Loucy (cell line): Measurements from ENCODE around the gene ADIPOR2.
A peak's percentile ranks its signal among the peaks of the same experiment; 100 is the strongest.

Source experiments
- H2AFZ ChIP-seq: fragments of 200-600 bp; sonication (generic); 2 replicates; pipeline ENCODE4 v1.6.0; 2016; ENCODE audit warnings: antibody characterized with exemption, mild to moderate bottlenecking, low read length, moderate library complexity
- H3F3A ChIP-seq: fragments of 200-600 bp; 2 replicates; pipeline ENCODE4 v1.6.0; 2016; ENCODE audit warnings: antibody characterized with exemption, low read depth, mild to moderate bottlenecking
- H3K27me3 ChIP-seq: fragments of 200-600 bp; sonication (generic); 2 replicates; pipeline ENCODE4 v1.6.1; 2014; ENCODE audit warnings: low read length, mild to moderate bottlenecking; ENCODE audit not compliant: insufficient read depth, poor library complexity, severe bottlenecking
- H3K36me3 ChIP-seq: fragments of 200-600 bp; sonication (generic); 2 replicates; pipeline ENCODE4 v1.6.1; 2016; ENCODE audit warnings: low read length; ENCODE audit not compliant: insufficient read depth
- H3K4me1 ChIP-seq: fragments of 200-600 bp; sonication (generic); 2 replicates; pipeline ENCODE4 v1.5.1; 2014; ENCODE audit warnings: low read length, mild to moderate bottlenecking; ENCODE audit not compliant: insufficient read depth, poor library complexity, severe bottlenecking
- H3K4me2 ChIP-seq: fragments of 200-600 bp; sonication (generic); 2 replicates; pipeline ENCODE4 v1.6.0; 2014; ENCODE audit warnings: antibody characterized with exemption, low read length, low read depth, mild to moderate bottlenecking; ENCODE audit not compliant: poor library complexity, severe bottlenecking
- H3K4me3 ChIP-seq: fragments of 200-600 bp; sonication (generic); 2 replicates; pipeline ENCODE4 v1.5.1; 2014; ENCODE audit warnings: low read length, mild to moderate bottlenecking, mixed read lengths; ENCODE audit not compliant: poor library complexity, severe bottlenecking
- H3K79me2 ChIP-seq: fragments of 200-600 bp; sonication (generic); 2 replicates; pipeline ENCODE4 v1.6.1; 2014; ENCODE audit warnings: low read length; ENCODE audit not compliant: insufficient read depth
- H3K9ac ChIP-seq: fragments of 200-600 bp; sonication (generic); 2 replicates; pipeline ENCODE4 v1.6.0; 2014; ENCODE audit warnings: mild to moderate bottlenecking, low read depth, low read length, moderate library complexity; ENCODE audit not compliant: poor library complexity, severe bottlenecking
- H3K9me2 ChIP-seq: fragments of 200-600 bp; sonication (generic); replicated peaks from 2 replicates; pipeline ENCODE4 v1.6.1; 2016; ENCODE audit warnings: low read depth, low read length, mixed read lengths
- H3K9me3 ChIP-seq: fragments of 200-600 bp; sonication (generic); 2 replicates; pipeline ENCODE4 v1.6.1; 2014; ENCODE audit warnings: mild to moderate bottlenecking, antibody characterized with exemption, low read length, low read depth; ENCODE audit not compliant: insufficient read depth
- H4K20me1 ChIP-seq: fragments of 200-600 bp; sonication (generic); 2 replicates; pipeline ENCODE4 v1.6.0; 2014; ENCODE audit warnings: antibody characterized with exemption, low read length, mild to moderate bottlenecking; ENCODE audit not compliant: insufficient read depth, poor library complexity, severe bottlenecking
- EZH2phosphoT487 ChIP-seq: fragments of 200-600 bp; IDR thresholded peaks from 2 replicates; pipeline ENCODE4 v1.6.1; 2018; ENCODE audit warnings: antibody characterized with exemption, mild to moderate bottlenecking, moderate library complexity, borderline replicate concordance
- TF ChIP-seq, protein P1 (sequence below): fragments of 200-600 bp; sonication (generic); conservative IDR thresholded peaks from 2 replicates; pipeline ENCODE4 v1.5.1; 2014; ENCODE audit warnings: mild to moderate bottlenecking, antibody characterized with exemption, low read length

The ADIPOR2 gene

DNA sequence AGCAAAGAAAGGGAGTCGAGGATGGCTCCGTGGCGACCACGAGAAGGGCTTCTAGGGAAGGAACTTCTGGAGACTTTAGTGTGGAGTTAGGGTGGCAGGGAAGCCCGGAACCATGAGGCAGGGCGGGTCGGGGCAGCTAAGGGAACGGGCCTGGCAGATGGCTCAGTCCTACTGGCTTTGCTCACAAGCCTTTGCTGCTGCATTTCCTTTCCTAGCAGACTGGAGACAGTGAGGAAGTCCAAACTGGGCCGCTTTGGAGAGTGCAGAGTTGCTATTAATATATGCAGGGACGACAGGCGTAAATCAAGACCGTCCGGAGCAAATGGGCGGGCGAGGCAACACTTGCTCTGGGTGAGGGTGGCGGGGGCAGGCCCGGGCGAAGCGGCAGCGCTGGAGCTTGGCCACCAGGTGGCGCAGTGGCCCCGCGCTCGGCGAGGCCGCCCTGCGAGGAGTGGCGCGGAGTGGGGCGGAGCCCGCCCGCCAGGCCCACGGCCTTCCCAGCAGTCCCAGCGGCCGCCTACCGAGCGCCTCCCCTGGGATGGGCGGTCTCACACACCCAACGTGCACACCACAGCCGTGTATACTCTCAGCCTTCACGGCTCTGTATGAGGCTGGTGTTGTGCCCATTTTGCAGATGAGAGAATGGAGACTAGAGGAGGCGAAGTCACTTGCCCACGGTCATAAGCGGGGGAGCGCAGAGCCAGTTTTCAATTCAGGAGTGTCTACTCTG is 105.1 kb downstream of the ADIPOR2 start:
- Histone ChIP-seq H3K79me2 (no peaks in the 10 kb centered on the region), H3K9me2 (no peaks in the 10 kb centered on the region), H3K4me1 (peaks cover 9% of the 10 kb centered on the region), H3K4me2 (peak overlapping the region; percentile 71), H3F3A (no peaks in the 10 kb centered on the region), H3K36me3 (no peaks in the 10 kb centered on the region), H3K9me3 (no peaks in the 10 kb centered on the region), H3K4me3 (peak overlapping the region; percentile 75), H3K9ac (peak overlapping the region; percentile 79), H2AFZ (peak overlapping the region; percentile 72), H4K20me1 (no peaks in the 10 kb centered on the region), H3K27me3 (no peaks in the 10 kb centered on the region)
- no peak for TF ChIP-seq EZH2phosphoT487
- TF ChIP-seq, protein P1, sequence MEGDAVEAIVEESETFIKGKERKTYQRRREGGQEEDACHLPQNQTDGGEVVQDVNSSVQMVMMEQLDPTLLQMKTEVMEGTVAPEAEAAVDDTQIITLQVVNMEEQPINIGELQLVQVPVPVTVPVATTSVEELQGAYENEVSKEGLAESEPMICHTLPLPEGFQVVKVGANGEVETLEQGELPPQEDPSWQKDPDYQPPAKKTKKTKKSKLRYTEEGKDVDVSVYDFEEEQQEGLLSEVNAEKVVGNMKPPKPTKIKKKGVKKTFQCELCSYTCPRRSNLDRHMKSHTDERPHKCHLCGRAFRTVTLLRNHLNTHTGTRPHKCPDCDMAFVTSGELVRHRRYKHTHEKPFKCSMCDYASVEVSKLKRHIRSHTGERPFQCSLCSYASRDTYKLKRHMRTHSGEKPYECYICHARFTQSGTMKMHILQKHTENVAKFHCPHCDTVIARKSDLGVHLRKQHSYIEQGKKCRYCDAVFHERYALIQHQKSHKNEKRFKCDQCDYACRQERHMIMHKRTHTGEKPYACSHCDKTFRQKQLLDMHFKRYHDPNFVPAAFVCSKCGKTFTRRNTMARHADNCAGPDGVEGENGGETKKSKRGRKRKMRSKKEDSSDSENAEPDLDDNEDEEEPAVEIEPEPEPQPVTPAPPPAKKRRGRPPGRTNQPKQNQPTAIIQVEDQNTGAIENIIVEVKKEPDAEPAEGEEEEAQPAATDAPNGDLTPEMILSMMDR = peak; percentile 83

DNA sequence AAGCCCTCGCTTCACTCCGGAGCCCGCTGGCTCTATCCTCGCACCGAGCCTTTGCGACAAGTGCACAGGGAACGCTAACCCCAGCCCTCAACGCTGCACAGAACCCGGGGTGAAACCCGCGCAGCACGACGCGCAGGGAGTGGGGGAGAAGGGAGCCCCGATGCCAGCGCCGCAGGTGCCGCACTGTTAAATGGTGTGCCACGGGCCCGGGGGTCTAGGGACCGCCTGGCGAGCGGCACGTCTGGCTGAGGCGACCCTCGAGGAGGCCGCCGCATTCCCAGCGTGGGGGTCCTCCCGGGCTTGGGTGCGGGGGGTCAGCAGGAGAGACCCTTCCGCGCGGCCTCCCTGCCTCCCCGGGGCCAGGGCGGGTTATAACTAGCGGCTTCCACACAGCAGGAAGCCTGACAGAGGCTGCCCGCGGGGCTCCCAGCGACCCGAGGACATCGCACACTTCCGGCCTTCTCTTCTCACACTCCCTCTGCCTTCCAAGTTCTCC is 105.7 kb downstream of the ADIPOR2 start:
- no peaks in the 10 kb centered on the region for H4K20me1 ChIP-seq
- peak overlapping the region; percentile 75 for H3K4me3 ChIP-seq
- no peaks in the 10 kb centered on the region for H3K9me3 ChIP-seq
- no peaks in the 10 kb centered on the region for H3K79me2 ChIP-seq
- H2AFZ ChIP-seq = peak overlapping the region; percentile 72
- no peaks in the 10 kb centered on the region for H3F3A ChIP-seq
- no peaks in the 10 kb centered on the region for H3K9me2 ChIP-seq
- H3K4me1 ChIP-seq = peaks cover 5% of the 10 kb centered on the region
- H3K27me3 ChIP-seq = no peaks in the 10 kb centered on the region
- peak overlapping the region; percentile 79 for H3K9ac ChIP-seq
- H3K36me3 ChIP-seq = no peaks in the 10 kb centered on the region
- H3K4me2 ChIP-seq = peak overlapping the region; percentile 71
- no peak for TF ChIP-seq EZH2phosphoT487
- TF ChIP-seq, protein P1 = no peak

DNA sequence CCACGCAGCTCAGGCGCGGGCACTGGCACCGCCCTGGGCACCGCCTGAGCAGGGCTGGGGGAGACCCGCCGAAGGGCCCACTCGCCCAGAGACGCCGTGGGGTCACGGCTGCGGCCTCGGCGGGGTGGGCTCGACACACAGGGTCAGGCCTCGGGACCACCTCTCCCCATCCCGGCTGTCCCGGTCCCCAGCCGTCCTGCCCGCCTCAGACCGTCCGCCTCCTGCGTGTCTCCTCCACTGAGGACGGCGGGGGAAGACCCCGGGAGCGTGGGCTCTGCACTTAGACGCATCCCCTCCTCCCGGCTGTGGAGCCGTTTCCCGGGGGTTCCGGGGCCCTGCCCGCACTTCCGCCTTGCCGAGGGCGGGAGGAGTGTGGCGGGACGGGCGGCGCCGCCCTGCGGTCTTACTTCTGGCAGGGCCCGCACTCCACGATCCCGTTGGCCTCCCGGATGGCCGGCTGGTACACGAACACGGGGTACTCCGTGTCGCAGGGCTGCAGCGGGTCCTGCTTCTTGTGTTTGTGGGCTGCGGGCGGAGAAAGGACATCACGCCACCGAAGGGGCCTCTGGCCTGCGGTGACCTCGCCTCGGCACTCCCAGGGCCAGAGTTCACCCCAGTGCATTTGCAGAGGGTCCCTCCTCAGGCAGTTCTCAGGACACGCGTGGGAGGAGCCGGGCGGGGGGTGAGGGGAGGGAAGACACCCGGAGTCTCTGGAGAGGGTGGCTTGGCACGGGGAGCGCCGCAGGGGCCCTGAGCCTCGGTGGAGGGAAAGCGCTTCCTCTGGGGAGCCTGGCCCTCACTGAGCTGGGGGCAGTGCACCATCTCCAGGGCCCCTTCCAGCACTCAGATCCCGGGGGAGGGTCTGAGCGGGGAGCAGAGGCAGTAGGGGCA is 106.4 kb downstream of the ADIPOR2 start:
- Histone ChIP-seq H3K36me3 (no peaks in the 10 kb centered on the region), H3K27me3 (no peaks in the 10 kb centered on the region), H3K4me1 (peaks cover 4% of the 10 kb centered on the region), H4K20me1 (no peaks in the 10 kb centered on the region), H3K9me3 (no peaks in the 10 kb centered on the region), H2AFZ (no peak overlapping the region), H3K9me2 (no peaks in the 10 kb centered on the region), H3K4me2 (peak overlapping the region; percentile 71), H3K9ac (peak overlapping the region; percentile 79), H3F3A (no peaks in the 10 kb centered on the region), H3K4me3 (peak overlapping the region; percentile 75), H3K79me2 (no peaks in the 10 kb centered on the region)
- TF ChIP-seq, protein P1 = no peak
- no peak for TF ChIP-seq EZH2phosphoT487
